ENCODE measurements around the gene TUBB2A.

DNA sequence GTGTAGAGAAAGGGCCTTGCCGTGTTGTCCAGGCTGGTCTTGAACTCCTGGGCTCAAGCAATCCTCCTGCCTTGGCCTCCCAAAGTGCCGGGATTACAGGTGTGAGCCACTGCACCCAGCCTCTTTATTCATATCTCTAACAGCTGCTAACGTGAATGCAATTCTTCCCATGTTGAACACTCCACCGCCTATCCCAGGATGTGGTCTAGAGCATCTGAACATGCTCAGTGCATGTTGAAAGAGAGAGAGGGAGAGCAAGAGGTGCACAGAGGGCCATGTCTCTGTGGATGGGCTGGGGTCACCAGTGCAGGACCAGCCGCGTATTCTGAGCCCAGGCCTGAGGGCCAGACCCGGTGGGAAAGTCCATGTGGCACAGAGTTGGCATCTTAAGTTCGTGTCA is 12.8 kb downstream of the TUBB2A start:
- TF ChIP-seq, protein P1, sequence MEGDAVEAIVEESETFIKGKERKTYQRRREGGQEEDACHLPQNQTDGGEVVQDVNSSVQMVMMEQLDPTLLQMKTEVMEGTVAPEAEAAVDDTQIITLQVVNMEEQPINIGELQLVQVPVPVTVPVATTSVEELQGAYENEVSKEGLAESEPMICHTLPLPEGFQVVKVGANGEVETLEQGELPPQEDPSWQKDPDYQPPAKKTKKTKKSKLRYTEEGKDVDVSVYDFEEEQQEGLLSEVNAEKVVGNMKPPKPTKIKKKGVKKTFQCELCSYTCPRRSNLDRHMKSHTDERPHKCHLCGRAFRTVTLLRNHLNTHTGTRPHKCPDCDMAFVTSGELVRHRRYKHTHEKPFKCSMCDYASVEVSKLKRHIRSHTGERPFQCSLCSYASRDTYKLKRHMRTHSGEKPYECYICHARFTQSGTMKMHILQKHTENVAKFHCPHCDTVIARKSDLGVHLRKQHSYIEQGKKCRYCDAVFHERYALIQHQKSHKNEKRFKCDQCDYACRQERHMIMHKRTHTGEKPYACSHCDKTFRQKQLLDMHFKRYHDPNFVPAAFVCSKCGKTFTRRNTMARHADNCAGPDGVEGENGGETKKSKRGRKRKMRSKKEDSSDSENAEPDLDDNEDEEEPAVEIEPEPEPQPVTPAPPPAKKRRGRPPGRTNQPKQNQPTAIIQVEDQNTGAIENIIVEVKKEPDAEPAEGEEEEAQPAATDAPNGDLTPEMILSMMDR (conservative IDR thresholded peaks at IDR 0.05; ENCODE audit: low read depth, low read length) = no peak
- TF ChIP-seq EZH2 (IDR thresholded peaks at IDR 0.05; ENCODE audit: borderline replicate concordance, low read depth, low read length, poor library complexity, severe bottlenecking) = no peak
